CD1c-positive myeloid dendritic cell (primary cell): ENCODE results near the gene GLYATL1.
"Not testable (repeated sequence)": the region's sequence is repeated elsewhere in the genome, so short reads cannot be mapped to it uniquely, and the experiment has no call there.

Experiments used
- DNase-seq: peaks from one replicate; pipeline ENCODE4 v3.0.0-alpha.2; 2016; ENCODE audit errors: extremely low spot score

Gene GLYATL1

GRCh38 chr11:58998480-58999290 lies 59.4 kb downstream of the GLYATL1 start:
- DNase-seq, result no peak

GRCh38 chr11:58999291-58999680 lies 60.0 kb downstream of the GLYATL1 start:
- DNase-seq, result peak; percentile 68

GRCh38 chr11:59000003-59000402 lies 60.7 kb downstream of the GLYATL1 start:
- DNase-seq, result peak; percentile 40

GRCh38 chr11:59002006-59002405 lies 62.7 kb downstream of the GLYATL1 start:
- not testable (repeated sequence) for DNase-seq
